ENCODE results near the gene RNU1-2. TPM values are rescaled to one million over a fixed set of nuclear protein-coding genes. Genes with fewer than 3 reads are reported as not detected.
A peak's percentile ranks its signal among the peaks of the same experiment; 100 is the strongest.
"Not testable (repeated sequence)": the region's sequence is repeated elsewhere in the genome, so short reads cannot be mapped to it uniquely, and the experiment has no call there.

RNU1-2 gene
- total RNA-seq, 2 donors from 2014 or later, result 1,100 to 1,278 TPM

GRCh38 chr1:16921391-16922185 is 25.8 kb downstream of the RNU1-2 start, which contains the start of gene CROCC:
TSS of gene CROCC (plus strand) at chr1:16921931. CDS start at chr1:16922019, 88 bp downstream.
- DNase-seq (peak; percentile 67 to 73), ATAC-seq (replicated peaks in 1 of 2) (peak; percentile 73 to 90)
- no peaks in the 10 kb centered on the region for H3K9me3 Mint-ChIP-seq
- no peaks in the 10 kb centered on the region for H3K36me3 Mint-ChIP-seq (ENCODE audit: insufficient read depth in 2 of 2)
- H3K27ac Mint-ChIP-seq, result peak within 1 kb of the TSS; percentile 63
- peak within 1 kb of the TSS; percentile 85 to 86 for H3K4me3 Mint-ChIP-seq
- H3K4me1 Mint-ChIP-seq (ENCODE audit: low read depth), result peaks cover 20% of the 10 kb centered on the region
- no peaks in the 10 kb centered on the region for H3K27me3 Mint-ChIP-seq (ENCODE audit: low read depth)

GRCh38 chr1:16922466-16922865 is 26.7 kb downstream of the RNU1-2 start:
- no peaks in the 10 kb centered on the region for H3K36me3 Mint-ChIP-seq (ENCODE audit: insufficient read depth in 2 of 2)
- peak overlapping the region; percentile 85 to 86 for H3K4me3 Mint-ChIP-seq
- H3K4me1 Mint-ChIP-seq (ENCODE audit: low read depth), result peaks cover 28% of the 10 kb centered on the region
- H3K27ac Mint-ChIP-seq, result no peak overlapping the region
- no peaks in the 10 kb centered on the region for H3K9me3 Mint-ChIP-seq
- ATAC-seq (replicated peaks in 1 of 2), result no peak
- DNase-seq, result no peak
- no peaks in the 10 kb centered on the region for H3K27me3 Mint-ChIP-seq (ENCODE audit: low read depth)

DNA sequence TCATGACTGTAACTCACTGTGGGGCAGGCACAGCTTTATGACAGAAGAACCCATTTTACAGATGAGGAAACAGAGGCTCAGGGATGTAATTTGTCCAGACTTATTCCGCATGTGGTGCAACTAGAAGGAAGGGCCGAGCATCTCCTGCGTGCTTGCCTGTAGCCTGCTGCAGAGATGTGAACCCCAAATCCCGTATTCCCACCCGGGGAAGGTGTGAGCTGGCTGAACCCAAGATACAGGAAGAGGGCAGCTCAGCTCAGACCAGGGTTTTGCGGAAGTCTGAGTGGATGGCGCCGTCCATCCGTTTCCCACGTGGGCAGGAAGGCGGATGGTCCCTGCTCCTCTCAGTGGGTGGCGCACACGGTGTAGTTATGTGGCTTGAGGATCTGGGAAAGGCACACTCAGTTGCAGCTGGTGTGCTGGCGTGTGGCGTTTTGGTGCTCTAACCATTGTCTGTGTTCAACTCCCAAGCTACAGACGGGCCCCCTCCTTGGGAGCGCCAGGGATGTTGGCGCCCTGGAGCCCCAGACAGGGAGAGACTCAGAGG is 27.2 kb downstream of the RNU1-2 start:
- Mint-ChIP-seq H3K4me1 (ENCODE audit: low read depth) (peaks cover 30% of the 10 kb centered on the region), H3K4me3 (peak overlapping the region; percentile 85 to 86), H3K27me3 (ENCODE audit: low read depth) (no peaks in the 10 kb centered on the region), H3K27ac (no peak overlapping the region), H3K36me3 (ENCODE audit: insufficient read depth in 2 of 2) (no peaks in the 10 kb centered on the region), H3K9me3 (no peaks in the 10 kb centered on the region)
- DNase-seq, result no peak
- ATAC-seq (replicated peaks in 1 of 2), result no peak

- H3K36me3 Mint-ChIP-seq (ENCODE audit: insufficient read depth in 2 of 2), result no peaks in the 10 kb centered on the region
- DNase-seq, result no peak
- no peaks in the 10 kb centered on the region for H3K9me3 Mint-ChIP-seq
- H3K4me3 Mint-ChIP-seq, result no peak overlapping the region
- peaks cover 30% of the 10 kb centered on the region for H3K4me1 Mint-ChIP-seq (ENCODE audit: low read depth)
- no peak overlapping the region for H3K27ac Mint-ChIP-seq
- no peaks in the 10 kb centered on the region for H3K27me3 Mint-ChIP-seq (ENCODE audit: low read depth)
- ATAC-seq (replicated peaks in 1 of 2), result no peak
Observed at GRCh38 chr1:16924216-16924918, 28.6 kb downstream of the RNU1-2 start.

- Mint-ChIP-seq H3K4me3 (no peak overlapping the region), H3K36me3 (ENCODE audit: insufficient read depth in 2 of 2) (no peaks in the 10 kb centered on the region), H3K27ac (no peak overlapping the region), H3K4me1 (ENCODE audit: low read depth) (peaks cover 30% of the 10 kb centered on the region), H3K9me3 (no peaks in the 10 kb centered on the region), H3K27me3 (ENCODE audit: low read depth) (no peaks in the 10 kb centered on the region)
- DNase-seq, result no peak
- ATAC-seq (replicated peaks in 1 of 2), result no peak
Observed at GRCh38 chr1:16924919-16925477, 29.2 kb downstream of the RNU1-2 start.

- Mint-ChIP-seq H3K9me3 (no peaks in the 10 kb centered on the region), H3K4me3 (no peak overlapping the region), H3K27ac (no peak overlapping the region), H3K4me1 (ENCODE audit: low read depth) (peaks cover 30% of the 10 kb centered on the region), H3K27me3 (ENCODE audit: low read depth) (no peaks in the 10 kb centered on the region), H3K36me3 (ENCODE audit: insufficient read depth in 2 of 2) (no peaks in the 10 kb centered on the region)
- ATAC-seq (replicated peaks in 1 of 2), result no peak
- no peak for DNase-seq
Observed at GRCh38 chr1:16925635-16926490, 30.1 kb downstream of the RNU1-2 start.

DNA sequence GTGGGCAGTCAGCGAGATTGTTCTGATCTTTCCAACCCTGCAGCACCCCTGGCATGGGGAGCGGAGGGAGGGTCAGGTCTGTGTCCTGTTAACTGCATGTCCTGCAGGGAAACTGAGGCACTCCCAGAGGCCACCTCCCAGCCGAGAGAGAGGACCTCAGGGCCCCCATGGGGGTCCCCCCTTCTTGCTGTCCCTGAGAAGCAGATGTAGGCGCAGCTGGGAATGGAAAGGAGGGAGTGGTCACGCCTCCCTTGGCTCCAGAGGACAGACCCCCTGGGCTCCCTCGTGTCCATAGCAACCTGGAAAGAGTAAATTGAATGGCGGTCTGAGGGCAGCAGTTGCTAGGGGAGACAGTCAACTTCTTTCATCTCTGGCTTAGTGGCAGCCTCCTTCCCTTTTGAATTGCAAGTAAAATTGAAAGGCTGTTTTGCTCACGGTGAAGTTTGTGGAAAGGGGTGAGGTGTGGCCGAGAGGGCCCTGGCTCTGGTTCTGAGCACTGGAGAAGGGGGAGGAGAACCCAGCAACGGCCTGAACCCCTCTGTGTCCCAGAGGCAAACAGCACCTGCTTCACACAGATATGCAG is 30.8 kb downstream of the RNU1-2 start:
- no peaks in the 10 kb centered on the region for H3K36me3 Mint-ChIP-seq (ENCODE audit: insufficient read depth in 2 of 2)
- ATAC-seq (replicated peaks in 1 of 2) (no peak), DNase-seq (no peak)
- H3K4me1 Mint-ChIP-seq (ENCODE audit: low read depth), result peaks cover 24% of the 10 kb centered on the region
- no peak overlapping the region for H3K27ac Mint-ChIP-seq
- no peaks in the 10 kb centered on the region for H3K9me3 Mint-ChIP-seq
- H3K4me3 Mint-ChIP-seq, result no peak overlapping the region
- no peaks in the 10 kb centered on the region for H3K27me3 Mint-ChIP-seq (ENCODE audit: low read depth)

- DNase-seq (no peak), ATAC-seq (replicated peaks in 1 of 2) (peak; percentile 7 to 32)
- no peaks in the 10 kb centered on the region for H3K27me3 Mint-ChIP-seq (ENCODE audit: low read depth)
- peaks cover 17% of the 10 kb centered on the region for H3K4me1 Mint-ChIP-seq (ENCODE audit: low read depth)
- no peak overlapping the region for H3K4me3 Mint-ChIP-seq
- no peaks in the 10 kb centered on the region for H3K9me3 Mint-ChIP-seq
- no peaks in the 10 kb centered on the region for H3K36me3 Mint-ChIP-seq (ENCODE audit: insufficient read depth in 2 of 2)
- H3K27ac Mint-ChIP-seq, result no peak overlapping the region
Observed at GRCh38 chr1:16927256-16927655, 31.5 kb downstream of the RNU1-2 start.

DNA sequence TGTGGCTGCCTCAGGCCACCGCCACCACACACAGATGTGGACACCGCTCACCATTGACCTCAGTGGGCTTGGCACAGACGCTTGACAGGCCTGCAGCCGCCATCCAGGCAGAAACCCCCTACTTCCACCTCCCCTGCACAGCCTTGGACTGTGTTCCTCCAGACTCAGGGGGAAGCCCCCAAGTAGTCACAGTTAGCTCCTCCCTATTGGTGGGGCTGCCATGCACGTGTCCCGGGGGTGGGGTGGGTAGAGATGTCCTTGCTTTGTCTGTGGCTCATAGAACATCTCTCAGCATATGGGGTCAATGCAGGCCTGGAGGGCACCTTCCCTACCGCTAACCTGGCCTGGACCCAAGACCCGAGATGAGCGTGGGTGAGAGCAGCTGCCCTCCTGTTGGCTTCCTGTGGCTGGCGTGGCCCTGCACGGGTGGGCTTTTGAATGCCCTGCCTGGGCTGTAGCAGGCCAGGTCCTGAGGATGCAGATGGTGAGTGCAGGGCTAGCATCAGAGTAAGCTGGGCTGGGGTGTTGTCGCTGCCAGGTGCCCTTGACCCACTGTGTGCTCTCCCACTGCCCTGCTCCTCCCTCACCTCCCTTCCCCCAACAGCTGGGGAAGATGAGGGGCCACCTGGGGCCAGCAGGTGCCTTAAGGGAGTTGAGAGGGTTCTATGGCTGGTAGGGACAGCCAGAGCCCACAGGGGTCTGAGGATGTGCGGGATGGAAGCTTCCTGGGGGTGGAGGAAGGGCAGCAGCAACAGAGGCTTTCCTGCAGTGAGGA is 32.1 kb downstream of the RNU1-2 start:
- no peak for DNase-seq
- H3K4me3 Mint-ChIP-seq, result no peak overlapping the region
- peaks cover 10% of the 10 kb centered on the region for H3K4me1 Mint-ChIP-seq (ENCODE audit: low read depth)
- no peaks in the 10 kb centered on the region for H3K9me3 Mint-ChIP-seq
- no peaks in the 10 kb centered on the region for H3K36me3 Mint-ChIP-seq (ENCODE audit: insufficient read depth in 2 of 2)
- H3K27me3 Mint-ChIP-seq (ENCODE audit: low read depth), result no peaks in the 10 kb centered on the region
- H3K27ac Mint-ChIP-seq, result no peak overlapping the region
- peak; percentile 38 to 47 for ATAC-seq (replicated peaks in 1 of 2)

GRCh38 chr1:16929146-16930041 is 33.6 kb downstream of the RNU1-2 start:
- H3K4me3 Mint-ChIP-seq; H3K9me3 Mint-ChIP-seq; H3K27me3 Mint-ChIP-seq (ENCODE audit: low read depth); H3K36me3 Mint-ChIP-seq (ENCODE audit: insufficient read depth in 2 of 2); DNase-seq; H3K27ac Mint-ChIP-seq; ATAC-seq (replicated peaks in 1 of 2): not testable (repeated sequence)
- H3K4me1 Mint-ChIP-seq (ENCODE audit: low read depth), result peaks cover 10% of the 10 kb centered on the region

Measured in activated T-cell treated with anti-CD3 and anti-CD28 coated beads, Interleukin-2, amount 50 U/mL, for 72 hours (primary cell).